Measurements from ENCODE around the gene RRM2. TPM values are rescaled to one million over a fixed set of nuclear protein-coding genes. Genes with fewer than 3 reads are reported as not detected.

RRM2 gene
- 130 and 137 TPM in 2 replicates for total RNA-seq (2014; rRNA removed; shearing (Covaris generic))

DNA sequence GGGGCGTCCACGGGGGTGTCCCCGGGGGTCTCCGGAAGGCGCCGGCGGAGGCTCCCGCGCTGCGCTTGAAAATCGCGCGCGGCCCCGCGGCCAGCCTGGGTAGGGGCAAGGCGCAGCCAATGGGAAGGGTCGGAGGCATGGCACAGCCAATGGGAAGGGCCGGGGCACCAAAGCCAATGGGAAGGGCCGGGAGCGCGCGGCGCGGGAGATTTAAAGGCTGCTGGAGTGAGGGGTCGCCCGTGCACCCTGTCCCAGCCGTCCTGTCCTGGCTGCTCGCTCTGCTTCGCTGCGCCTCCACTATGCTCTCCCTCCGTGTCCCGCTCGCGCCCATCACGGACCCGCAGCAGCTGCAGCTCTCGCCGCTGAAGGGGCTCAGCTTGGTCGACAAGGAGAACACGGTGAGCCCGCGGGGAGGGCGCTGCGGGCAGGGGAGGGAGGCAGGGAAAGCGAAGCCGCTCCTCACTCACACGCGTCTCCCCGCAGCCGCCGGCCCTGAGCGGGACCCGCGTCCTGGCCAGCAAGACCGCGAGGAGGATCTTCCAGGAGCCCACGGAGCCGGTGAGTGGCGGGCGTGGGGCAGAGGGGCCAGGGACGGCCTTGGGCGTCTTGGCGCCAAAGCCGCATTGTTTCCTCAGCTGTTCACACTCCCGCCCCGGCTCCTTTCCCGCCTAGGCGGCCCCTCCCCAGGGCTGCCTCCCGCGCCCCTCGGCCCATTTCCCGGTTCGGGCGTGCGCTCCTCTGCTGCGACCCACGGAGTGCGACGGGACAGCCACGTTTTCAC, at the start of gene RRM2:
Gene RRM2 (plus strand): TSS at position 240 of the 781 bp plus-strand sequence. CDS start 60 bp downstream, at position 300.
- peak; percentile 96 for DNase-seq (ENCODE audit: low spot score)

DNA sequence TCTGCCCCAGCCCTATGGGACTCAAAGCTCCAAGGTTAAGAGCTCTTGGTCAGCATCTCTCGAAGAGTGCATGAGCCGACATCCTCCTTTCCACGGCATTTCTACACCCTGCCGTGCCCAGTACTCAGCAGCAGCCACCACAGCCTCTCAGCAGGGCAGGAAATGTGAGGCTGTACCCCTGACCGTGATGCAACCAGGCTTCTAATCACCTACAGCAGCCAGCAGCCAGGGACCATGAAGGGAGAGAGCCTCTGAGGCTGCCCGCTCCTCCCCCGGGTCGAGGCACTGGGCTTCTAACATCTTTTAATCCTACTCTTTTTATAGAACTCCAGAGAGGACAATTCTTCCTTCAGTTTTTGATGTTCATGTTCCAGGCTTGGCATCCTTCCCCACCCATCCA, 48.8 kb upstream of the RRM2 start:
- DNase-seq (ENCODE audit: low spot score) = no peak

DNA sequence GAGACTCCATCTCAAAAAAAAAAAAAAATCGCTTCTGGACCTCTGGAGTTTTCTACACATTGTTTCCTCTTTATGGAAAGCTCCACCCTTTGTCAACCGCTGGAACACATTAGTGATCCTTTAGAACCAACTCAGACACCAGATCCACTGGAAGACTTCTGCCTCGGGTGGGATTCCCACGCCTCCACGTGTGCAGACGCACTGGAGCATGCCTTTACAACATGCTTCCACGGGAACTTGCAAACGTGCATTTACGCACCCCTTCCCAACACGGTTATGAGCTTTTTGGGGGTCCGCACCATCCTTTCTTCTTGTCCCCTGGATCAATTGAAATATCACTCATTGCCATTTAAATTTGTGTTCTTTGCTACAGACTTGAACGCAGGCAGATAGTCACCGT, 47.4 kb upstream of the RRM2 start:
- DNase-seq (ENCODE audit: low spot score) = no peak

DNA sequence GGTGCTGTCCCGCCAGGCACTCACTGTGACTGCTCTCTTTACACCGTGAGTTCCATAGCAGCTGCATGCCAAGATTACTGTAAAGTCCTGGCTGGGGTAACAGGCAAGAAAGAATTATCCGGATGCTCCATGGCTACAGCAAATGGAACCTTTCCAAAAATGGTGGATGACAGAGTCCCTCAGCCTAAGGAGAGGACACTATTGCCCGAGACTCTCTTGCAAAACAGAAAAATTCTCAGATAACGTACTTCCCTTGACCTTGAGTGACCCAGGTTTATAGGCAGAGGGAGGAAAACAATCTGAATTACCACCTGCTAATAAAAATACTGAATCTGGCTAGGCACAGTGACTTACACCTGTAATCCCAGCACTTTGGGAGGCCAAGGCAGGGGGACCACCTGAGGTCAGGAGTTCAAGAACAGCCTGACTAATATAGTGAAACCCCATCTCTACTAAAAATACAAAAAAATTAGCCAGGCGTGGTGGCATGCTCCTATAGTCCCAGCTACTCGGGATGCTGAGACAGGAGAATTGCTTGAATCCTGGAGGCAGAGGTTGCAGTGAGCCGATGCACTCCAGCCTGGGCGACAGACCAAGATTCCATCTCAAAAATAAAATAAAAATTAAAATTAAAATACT, 46.8 kb upstream of the RRM2 start:
- no peak for DNase-seq (ENCODE audit: low spot score)

DNA sequence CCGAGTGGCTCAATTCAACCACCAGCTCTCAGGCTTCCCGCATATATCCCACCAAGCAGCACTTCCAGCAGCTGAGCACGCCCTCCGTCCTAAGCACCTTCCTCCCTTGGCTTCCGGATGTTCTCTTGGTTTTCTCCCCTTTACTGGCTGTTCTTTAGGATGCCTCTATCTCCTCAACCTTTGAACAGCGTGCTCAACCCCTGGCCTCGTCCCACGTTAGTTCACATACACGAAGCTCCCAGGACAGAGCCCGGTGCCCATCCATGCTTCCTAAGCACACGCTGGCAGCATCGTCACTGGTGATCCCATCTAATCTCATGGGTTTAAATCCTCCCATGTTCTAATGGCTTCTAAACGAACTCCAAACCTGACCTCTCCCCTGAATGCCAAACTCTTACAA, 46.0 kb upstream of the RRM2 start:
- DNase-seq (ENCODE audit: low spot score) = no peak

DNA sequence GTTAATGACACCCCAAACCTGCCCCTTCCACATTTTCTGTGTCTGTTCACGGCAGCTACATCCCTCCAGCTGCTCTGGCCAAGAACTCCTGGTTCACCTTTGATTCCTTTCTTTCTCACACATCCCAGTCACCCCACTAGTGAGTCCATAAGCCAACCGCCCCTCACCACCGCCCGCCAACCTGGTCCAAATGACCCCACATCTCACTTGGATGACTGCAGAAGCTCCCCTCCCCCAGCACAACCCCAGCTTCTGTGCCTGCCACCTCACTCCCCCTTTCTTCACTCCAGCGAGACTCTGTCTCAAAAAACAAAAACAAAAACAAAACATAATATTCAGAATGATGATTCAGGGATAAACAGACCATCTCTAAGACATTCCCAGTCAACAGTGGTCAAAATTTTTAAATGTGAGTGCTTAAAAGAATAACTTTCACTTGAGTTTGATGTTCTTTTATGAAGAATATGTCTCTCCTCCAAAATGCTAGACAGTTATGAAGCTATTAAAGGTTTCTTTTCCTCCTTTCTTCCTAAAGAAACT, 45.5 kb upstream of the RRM2 start:
- DNase-seq (ENCODE audit: low spot score) = no peak

DNA sequence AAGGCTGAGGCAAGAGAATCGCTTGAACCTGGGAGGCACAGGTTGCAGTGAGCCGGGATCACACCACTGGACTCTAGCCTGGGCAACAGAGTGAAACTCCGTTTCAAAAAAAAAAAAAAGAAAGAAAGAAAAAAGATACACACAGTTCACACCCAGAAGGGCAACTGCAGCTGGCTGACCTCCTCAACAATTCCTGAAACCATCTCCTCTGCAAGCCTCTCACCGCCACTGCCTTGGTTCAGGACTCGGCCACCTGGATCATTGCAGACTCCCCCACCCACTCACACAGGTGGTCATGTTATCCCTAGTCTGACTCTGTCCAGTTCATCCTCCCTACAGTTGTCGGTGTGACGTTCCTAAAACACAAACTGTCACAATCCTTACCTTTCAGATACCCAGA, 44.5 kb upstream of the RRM2 start:
- no peak for DNase-seq (ENCODE audit: low spot score)

DNA sequence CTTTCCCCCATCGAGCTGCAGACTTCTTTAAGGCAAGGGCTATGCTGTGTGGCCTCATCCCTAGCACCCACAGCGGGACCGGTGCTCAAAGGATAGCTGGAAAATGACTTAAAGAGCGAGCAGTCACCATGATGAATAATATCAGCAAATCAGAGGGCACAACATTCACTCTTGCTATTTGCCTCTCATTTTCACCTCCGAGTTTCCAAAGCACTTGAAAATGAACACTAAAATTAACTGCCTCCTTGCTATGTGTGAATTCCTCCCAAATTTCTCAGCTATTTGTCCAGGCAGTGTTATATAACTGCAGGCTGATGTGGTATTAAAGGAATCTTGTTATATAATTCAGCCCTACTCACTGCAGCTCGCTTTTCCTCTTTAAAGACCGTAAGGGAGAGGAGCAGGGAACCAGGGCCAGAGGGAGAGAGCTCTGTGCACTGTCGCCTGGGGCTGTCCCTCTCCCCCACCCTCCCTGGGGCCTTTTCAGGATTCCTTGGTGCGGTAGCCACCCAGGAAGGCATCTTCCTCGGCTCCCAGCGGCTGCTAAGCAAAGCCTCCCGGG, 43.8 kb upstream of the RRM2 start:
- no peak for DNase-seq (ENCODE audit: low spot score)

DNA sequence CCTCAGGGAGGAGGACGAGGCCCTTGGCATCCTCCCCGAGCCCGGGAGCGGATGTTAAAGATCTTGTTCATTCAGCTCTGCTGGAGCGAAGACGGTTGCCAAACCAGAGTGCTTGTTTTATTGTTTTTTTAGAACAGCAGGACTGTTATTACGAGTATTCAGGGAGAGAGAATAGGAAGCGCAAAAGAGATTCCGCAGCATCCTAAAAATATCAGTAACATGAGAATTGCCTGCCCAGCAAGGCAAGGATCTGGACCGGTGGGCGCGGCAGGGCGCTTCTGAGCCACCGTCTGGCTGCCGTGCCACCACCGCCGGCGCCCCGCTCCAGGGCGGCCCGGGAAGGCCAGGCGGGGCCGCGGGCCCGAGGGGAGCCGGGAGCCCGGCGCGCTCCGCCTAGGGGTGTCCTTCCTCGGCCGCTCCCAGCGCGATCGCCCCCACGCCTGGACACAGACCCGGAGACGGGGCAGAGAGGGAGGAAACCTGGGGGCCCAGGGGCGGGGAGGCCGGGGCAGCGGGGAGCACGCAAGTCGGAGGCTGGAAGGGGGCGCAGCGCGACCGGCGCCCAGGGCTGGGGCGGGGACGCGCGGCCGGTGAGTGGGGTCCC, 43.2 kb upstream of the RRM2 start:
- peak; percentile 40 for DNase-seq (ENCODE audit: low spot score)

DNA sequence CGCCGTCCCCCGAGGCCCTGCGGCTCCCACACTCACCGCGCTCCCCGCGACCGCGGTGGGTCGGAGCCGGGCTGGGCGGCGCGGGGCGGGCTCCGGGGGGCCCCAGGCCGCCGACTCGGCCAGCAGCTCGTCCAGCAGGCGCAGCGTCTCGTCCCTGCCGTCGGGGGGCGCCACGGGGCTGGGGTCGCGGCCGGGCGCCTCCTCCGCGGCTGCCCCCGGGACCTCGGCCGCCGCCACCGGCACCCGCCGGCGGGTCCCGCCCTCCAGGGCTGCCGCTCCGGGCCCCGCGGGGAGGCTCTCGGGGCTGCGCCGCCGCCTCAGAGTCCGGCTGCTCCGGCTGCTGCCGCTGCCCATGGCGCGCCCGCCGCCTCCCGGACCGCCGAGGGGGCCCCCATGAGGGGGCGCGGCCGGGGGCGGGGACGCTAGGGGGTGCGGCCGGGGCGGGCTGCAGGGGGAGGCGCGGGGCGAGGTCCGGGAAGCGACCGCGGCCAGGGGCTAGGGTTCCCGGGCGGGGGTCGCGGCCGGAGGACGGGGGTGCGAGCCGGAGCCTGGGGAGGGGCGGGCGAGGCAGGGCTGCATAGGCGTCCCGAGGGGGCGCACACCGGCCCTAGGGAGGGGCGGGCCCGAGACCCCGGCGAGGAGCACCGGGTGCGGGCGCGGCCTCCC, 42.5 kb upstream of the RRM2 start, which contains the start of gene CYS1:
Gene CYS1 (minus strand): TSS at position 542 of the 666 bp plus-strand sequence. CDS start 188 bp downstream, at position 354.
- no peak for DNase-seq (ENCODE audit: low spot score)

DNA sequence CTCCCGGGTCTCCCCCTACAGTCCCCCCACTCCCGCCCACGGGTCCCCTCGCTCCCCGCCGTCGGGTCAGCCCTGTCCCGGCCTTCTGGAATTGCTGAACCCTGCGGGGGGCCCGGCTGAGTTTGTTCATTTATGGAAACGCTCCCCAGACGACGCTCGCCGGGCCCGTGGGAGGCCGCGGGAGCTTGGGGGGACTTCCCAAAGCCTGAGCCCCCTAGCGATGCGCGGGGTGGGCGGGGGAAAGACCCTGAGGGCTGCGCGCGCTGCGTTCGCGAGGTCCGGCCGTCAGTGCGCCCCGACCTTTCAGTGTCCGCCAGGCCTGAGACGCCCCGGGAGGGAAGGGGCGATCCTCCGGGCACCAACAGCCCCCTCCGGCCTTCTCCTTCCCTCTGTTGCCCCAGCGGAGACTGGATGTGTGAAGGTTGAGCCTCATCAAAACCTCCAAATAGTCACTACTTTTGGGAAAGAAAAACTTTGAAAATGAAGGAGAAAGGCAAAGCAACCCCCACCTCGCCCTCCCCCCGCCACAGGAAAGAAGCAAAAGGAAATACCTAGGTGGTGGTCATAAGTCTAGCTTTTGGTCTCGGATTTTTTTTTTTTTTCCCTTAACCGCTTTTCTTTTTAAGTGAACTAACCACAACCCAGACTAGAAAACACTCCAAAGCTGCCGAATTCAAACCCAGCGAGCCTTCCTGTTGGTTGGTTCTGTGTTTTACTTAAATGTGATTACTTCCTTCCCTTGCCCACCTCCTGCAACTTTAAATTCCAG, 41.8 kb upstream of the RRM2 start:
- no peak for DNase-seq (ENCODE audit: low spot score)

DNA sequence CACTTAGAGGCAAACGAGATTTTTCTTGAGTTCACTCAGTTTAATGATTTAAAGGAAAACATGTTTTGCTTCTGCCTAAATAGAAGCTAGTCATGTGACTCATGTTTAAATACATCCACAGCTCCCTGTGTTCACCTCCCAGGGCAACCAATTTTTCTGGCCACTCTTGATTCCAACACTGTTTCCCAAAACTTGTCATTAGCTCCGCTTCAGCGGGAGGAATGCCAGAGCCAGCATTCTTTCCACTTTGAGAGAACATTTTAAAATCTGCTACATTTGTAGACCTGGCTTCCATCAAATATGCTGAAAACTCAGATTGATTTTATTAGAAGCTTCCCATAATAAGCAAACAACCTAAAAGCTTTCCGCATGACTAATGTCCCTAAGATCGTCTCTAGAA, 39.5 kb upstream of the RRM2 start:
- DNase-seq (ENCODE audit: low spot score) = no peak

DNA sequence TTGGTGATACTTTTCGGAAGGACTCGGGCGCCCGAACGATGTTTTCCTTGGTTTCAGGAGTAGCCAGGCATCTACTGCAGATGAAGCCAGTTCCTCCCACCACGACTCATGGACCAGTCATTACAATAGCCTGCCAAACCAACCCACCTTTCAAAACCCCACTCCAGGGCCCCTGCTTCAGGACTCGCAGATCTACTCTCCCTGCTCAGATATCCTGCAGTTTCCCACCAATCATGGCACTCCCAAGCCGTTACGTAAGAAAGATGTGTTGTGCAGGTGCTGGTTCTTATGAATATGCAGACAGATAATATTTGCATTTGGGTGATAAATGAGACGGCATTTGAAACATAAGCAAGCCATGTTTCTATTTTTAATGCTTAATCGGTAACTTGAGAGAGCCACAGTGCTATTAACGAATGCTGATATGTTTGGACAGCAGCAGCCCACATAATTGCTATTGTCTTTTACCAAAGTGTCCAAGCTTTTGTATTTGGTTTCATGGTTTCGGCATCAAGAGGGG, 38.8 kb upstream of the RRM2 start:
- no peak for DNase-seq (ENCODE audit: low spot score)

DNA sequence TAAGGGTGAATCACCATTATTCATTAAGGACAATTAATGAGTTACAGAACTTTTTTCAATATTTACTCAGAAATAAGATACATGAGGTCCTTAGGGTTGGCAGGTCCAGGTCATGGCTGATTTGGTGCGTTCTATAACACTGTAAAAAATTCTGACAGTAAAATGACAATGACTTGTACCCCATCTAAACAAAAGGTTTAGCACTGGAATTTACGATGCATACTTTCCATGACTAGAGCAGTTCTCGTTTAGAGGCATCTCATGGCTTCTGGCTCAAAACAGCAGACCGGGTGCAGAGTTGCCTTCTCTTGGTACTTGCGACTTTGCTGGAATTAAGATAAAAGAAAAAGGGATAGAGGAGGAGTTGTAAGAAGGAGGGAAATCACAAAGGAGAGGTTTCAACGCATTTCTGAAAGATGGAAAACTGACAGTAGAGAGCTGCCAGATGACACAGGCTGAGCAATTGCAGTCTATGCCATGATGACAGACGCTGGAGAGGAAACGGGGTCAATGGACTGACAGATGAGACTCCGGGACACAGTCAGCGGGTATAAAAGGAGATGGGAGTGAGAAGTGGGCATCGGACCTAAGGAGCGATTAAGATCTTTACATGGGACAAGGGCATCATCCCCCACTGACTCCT, 38.2 kb upstream of the RRM2 start:
- no peak for DNase-seq (ENCODE audit: low spot score)

DNA sequence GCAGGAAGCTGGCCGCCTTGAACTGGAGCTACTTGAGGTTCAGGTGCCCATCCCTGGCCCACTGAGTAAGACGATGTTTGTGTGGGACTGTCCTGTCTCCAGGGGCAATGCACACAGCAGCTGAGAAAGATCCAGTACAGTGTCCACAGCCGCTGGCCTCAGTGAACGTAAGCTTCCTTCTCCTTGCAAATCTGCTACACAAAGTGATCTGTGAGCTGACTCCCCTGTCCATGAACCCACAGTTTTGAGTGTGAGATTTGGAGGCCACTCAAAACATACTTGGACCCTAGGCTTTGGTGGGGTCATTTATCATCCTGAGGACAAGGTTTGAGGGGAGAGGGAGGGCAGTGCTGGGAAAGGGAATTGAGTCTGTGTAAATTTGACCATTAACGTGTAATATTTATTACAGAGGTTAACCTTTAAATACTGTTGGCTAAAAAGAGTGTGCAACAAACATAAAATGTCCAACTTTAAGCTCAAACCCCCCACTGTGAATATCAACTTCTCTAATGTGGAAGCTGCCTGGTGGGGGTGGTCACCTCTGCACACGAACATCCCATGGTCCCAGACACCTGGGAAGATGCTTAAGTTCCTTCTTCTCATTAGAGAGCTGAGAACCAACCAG, 37.4 kb upstream of the RRM2 start:
- no peak for DNase-seq (ENCODE audit: low spot score)

DNA sequence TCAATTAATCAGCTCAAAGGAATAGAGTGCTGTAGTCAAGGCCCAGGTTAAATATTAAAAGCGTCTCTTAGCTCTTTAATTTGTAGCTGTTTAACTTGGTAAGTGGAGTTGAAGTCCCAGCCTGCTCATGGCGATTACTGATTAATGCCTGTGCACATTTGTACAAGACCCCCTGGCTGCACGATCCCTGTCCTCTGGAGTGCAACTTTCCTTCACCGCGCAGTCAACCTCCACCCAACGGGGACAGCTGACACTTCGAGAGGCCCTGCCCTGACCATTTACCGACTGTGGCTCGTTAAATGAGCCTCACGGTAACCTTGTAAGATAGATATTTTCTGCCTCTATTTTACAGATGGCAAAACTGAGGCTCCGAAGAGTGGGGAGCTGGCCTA, 36.9 kb upstream of the RRM2 start:
- no peak for DNase-seq (ENCODE audit: low spot score)

DNA sequence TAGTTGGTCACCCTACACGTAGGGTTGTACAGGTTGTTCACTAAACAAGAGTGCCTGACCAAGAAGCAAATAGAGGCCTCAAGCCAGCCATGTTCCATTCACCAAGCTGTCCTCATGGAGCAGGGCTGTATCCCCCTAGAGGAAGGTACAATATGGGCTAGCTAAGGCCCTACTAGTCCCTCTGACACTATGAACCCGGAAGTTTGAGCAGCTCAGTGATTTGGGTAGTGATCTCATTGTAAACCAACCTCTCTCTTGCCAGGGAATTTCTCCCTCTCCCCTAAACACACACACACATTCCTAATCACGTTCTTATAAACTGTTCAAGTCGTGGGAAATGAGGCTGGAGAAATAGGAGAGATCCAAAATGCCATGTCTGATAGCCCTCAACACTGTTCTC, 35.6 kb upstream of the RRM2 start:
- no peak for DNase-seq (ENCODE audit: low spot score)

DNA sequence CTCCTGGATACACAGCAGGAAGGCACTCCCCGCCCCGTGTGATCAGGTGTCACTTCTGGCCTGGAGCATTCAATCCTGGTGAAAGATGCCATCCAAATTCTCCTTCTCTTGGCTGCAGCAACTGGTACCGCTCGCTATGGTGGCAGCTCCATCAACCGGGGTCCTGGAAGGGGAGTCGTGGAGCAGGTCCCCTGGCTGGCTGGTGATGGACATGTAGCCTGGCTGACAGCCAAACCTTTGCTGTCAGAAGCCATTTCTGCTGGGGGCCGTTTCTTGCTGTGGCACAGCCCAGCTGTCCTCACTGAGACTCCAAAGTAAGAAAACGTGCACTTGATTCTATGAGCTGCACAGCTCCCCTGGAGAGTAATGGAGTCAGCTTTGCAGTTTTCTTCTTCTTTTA, 35.2 kb upstream of the RRM2 start:
- no peak for DNase-seq (ENCODE audit: low spot score)

DNA sequence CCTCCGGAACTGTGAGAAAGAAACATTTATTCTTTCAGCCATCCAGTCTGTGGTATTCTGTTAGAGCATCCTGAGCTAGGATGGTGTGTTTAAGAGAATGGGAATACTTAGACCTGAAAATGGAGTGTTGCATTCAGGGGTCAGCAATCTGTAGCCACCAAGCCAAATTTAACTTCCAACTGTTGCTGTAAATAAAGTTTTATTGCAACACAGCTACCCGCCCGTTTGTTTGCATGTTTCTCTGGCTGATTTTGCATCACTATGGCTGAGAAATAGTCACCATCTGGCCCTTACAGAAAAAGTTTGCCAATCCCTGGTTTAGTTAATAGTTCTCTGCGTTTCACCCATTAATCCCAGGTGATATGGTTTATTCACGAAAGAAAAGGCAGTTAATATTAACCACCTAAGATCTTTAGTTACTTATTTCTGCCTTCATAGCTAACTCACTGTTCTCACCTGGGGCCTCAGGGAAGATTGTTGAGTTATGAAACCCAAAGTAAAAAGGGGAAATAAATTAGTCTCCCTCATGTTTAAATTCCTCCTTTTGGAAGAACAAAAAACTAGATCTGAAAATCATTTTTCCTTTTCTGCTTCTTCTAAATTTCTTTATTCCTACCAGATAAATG, 32.9 kb upstream of the RRM2 start:
- DNase-seq (ENCODE audit: low spot score) = no peak
